HG03045 (cell line): ENCODE results near the gene RBFA.
A peak's percentile ranks its signal among the peaks of the same experiment; 100 is the strongest.
"Not testable (repeated sequence)": the region's sequence is repeated elsewhere in the genome, so short reads cannot be mapped to it uniquely, and the experiment has no call there.

ENCODE experiments used
- ATAC-seq: cut with Tn5 transposase; IDR thresholded peaks from one replicate; pipeline ENCODE4 v1.9.1; 2021; ENCODE audit warnings: mild to moderate bottlenecking, moderate library complexity; ENCODE audit not compliant: unreplicated experiment

The RBFA gene

DNA sequence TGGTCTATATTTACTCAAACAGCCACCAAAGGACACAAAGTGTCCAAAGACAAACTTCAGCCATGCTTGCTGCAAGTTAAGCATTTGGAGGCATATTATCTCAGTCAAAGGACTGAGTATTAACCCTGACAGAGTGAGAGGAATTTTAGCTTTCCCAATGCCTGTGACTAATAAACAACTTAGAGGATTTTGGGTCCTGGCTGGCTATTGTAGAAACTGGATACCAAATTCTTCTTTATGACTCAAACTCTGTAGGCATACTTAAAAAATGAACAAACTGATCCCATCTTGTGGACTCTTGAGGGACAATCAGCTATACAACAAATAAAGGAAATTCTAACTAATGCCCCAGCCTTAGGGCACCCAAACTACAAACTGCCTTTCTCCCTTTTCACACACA lies 6.5 kb upstream of the RBFA start:
- not testable (repeated sequence) for ATAC-seq

DNA sequence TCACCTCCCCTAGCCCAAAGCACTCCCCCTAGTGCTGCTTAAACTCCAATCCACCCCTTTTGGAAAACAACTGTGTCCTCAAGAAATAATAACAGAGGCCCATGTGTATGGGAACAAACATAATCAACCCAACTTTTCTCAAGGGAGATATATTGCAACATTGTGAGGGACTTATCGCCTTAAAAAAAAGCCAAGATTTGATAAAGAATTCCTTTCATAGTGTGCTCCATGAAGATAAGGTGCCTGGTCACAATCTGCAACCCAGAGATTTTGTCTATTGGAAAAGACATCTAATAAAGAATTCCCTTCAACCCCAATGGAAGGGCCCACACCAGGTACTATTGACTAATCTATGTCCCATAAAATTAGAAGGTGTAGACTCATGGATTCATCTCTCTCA lies 4.5 kb upstream of the RBFA start:
- no peak for ATAC-seq

- peak; percentile 48 for ATAC-seq
Observed at GRCh38 chr18:80033181-80034067, 810 bp upstream of the RBFA start.

DNA sequence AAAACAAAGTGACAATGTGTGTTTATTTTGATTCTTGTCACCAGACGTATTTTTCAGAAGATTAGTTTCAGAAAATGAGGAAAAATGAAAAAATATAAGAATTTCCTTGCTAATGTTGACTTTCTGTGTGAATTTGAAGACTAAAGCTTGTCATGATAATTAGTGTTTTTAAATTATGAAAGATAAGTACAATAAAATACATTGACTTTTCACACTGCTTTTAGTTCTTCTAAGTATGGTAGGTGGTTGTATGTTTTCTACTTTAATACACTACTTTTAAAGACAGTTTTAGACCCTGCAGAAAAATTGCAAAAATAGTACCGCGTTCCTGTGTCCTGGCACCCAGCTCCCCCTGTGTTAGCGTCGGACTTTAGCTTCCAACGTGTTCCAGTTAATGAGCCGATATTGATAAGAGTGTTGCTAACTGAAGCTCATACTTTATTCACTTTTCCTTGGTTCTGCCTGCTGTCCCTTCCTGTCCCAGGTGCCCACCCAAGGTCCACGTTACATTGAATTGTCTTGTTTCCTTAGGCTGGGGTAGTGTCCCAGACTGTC lies 695 bp downstream of the RBFA start:
- no peak for ATAC-seq

DNA sequence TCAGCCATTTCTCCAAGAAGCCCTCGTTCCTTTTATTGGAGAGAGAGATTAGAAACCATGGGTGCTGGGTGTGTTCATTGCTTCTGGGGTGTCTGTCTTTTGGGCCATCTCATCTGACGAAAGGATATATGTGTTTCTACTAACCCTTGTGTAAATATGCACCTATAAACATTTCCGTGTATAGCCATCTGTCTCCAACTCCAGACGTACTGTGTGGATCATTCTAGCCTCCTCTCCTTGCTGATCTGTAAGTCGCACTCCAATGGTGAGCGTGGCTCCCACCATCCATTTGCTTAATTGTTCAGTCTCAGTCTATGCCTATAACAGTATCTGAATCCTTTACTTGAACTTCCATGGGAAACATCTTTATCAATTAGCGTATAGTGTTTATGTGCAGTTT lies 1.8 kb downstream of the RBFA start:
- ATAC-seq = no peak

- ATAC-seq = no peak
Observed at GRCh38 chr18:80037300-80037699, 3.1 kb downstream of the RBFA start.

DNA sequence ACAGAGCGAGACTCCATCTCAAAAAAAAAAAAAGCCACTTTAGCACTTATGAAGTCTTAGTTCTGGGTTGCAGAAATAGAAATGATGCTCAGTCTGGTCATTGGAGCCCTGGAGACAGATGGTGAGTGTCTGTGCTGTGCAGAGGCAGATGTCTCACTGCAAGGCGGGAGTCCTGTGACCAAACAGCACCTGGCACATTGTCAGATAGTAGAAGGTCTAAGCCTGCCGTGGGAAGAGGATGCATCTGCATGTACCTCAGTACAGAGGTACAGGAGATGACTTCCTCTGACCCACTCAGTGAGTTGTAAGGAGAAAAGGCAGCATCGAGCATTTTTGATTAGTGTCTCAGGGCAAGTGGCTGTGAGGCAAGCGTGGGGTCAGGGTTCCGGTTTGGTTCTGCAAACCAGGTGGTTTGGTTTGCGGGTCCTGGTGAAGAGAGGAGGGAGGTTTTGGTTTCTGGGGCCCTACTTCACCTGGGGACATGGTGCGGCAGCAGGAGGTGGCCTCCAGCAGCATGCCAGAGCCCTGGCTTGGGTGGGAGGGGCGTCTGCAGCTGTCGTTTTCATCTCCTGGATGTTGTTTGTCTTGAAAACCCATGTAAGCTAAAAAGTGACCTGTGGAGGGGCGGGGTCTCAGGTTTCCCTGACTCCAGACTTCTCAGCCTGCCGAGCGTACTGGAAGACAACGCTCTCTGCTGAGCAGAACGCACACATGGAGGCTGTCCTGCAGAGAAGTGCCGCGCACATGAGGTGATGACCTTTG lies 3.8 kb downstream of the RBFA start:
- no peak for ATAC-seq

DNA sequence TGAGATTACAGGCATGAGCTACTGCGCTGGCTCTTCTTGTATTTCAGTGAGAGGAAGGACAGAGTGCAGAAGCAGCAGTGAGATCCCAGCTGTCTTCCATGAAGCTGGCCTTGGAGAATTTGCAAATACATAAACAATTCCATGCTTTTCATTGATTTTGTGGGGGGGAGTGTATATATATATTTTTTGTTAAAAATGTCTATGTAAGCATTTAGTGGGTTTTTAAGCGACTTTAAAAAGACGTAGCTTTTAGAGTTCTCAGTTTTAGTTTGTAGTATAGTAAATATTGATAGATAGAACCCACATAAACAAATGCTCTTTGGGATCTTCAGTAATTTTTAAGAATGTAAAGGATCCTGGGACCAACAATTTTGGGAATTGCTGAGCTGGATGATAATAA lies 6.3 kb downstream of the RBFA start:
- ATAC-seq = no peak

GRCh38 chr18:80041424-80041823 lies 7.2 kb downstream of the RBFA start:
- no peak for ATAC-seq

DNA sequence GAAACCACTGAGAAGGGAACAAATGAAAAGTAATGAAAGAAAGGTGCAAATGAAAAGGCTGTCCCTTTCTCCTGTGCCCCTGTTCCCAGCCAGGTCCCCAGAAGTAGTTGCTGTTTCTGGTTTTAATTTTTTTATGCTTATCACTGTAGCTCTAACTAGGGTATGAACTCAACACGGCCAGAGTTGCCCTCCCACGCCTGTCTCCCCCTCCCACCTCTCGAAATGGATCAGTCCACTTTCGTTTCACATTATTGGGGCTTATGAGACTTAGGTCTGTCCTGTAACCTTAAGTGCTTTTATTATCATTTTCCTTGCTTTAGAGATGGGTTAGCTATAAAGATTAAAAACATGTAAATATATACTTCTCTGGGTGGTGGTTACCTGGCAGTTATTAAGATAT lies 8.6 kb downstream of the RBFA start:
- no peak for ATAC-seq

DNA sequence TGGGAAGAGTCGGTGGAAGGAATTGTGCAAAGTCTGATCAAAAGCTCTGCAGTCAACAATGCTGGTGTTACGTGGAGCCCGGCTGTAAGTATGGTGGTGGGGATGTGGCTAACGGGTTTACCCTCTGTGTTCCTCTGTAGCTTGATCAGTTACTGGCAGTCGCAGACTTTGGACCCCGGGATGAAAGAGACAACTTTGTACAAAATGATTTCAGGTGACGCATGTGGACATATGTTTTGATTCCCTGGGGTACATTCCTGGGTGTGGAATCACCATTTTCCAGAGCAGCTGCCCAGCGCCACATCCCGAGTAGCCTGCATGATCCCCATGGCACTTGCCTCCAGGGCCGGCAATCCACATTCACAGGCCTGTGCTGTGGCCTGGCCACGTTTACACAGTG lies 9.8 kb downstream of the RBFA start:
- no peak for ATAC-seq

DNA sequence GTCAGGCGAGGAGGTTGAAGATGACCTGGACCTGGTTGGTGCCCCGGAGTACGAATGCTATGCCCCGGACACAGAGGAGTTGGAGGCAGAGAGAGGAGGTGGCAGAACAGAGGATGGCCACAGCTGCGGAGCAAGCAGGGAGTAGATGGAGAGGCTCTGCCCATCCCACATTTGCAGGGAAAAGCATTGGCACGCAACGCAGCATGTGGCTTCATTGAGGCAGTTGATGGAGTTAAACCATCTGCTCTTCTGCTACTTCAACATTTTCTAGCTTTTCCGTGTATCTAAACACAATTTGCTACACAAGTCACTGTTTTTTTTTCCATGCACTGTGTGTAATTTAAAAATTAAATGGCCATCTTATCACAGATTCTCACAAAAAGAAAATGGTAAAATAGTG lies 11.8 kb downstream of the RBFA start:
- no peak for ATAC-seq

- ATAC-seq = no peak
Observed at GRCh38 chr18:80046431-80046830, 12.2 kb downstream of the RBFA start.

DNA sequence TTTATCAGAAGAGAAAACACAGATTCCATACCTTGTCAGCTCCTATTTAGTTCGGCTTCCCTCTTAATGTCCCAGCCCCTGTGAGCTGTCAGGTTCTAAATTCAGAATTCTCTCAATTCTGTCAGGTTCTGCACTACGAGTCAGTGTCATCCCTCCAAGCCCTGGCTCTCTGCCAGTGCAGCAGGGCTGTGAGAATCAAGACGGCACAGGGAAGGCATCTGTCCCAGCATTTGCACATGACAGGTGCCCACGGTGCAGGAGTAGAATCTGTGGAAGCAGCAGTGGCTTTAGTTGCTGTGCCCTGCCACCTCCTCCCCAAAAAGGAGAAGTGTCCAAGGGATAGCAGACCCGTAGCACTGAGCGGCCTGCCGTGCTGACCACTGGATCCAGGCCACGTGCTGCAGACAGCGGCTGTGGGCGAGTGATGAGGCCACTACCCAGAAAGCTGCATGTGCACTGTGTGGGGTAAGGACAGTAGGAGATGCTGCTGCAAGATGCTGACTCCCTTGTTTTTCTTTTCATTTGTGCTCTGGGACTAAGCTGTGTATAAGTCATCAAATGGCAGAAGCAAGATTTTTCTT lies 12.8 kb downstream of the RBFA start:
- ATAC-seq = no peak

DNA sequence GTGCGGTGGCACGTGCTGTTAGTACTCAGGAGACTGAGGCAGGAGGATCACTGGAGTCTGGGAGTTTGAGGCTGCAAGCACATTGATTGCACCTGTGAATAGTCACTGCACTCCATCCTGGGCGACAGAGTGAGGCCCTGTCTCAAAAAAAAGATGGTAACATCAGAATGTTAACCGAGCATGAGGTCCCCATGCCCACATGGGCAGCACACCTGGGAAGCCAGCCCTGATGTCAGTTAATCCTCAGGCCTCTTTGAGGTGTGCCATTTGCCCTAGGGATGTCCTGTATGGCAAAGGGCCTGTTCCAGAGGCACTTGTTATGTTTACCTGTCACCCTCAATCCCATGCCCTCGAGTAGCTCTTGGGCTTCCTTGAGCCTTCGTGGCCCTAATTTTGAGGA lies 16.6 kb downstream of the RBFA start:
- ATAC-seq = no peak

GRCh38 chr18:80056095-80056494 lies 21.9 kb downstream of the RBFA start:
- ATAC-seq = no peak

- ATAC-seq = no peak
Observed at GRCh38 chr18:80059945-80060344, 25.7 kb downstream of the RBFA start.

- no peak for ATAC-seq
Observed at GRCh38 chr18:80065705-80066104, 31.5 kb downstream of the RBFA start.

GRCh38 chr18:80067321-80067720 lies 33.1 kb downstream of the RBFA start:
- ATAC-seq = no peak

DNA sequence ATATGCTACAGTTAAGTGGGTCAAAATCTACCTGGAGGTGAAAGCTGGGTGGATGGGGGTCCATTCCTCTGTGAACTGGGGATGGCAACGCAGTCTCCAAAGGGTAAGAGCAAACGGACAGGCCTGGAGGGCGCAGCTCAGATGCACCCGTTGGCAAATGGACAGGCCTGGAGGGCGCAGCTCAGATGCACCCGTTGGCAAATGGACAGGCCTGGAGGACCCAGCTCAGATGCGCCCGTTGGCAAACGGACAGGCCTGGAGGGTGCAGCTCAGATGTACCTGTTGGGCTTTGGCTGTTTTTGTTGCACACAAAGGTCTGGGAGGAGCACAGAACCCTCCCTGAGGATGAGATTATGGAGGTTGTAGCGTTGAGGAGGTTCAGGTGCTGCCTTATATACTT lies 33.7 kb downstream of the RBFA start:
- no peak for ATAC-seq

DNA sequence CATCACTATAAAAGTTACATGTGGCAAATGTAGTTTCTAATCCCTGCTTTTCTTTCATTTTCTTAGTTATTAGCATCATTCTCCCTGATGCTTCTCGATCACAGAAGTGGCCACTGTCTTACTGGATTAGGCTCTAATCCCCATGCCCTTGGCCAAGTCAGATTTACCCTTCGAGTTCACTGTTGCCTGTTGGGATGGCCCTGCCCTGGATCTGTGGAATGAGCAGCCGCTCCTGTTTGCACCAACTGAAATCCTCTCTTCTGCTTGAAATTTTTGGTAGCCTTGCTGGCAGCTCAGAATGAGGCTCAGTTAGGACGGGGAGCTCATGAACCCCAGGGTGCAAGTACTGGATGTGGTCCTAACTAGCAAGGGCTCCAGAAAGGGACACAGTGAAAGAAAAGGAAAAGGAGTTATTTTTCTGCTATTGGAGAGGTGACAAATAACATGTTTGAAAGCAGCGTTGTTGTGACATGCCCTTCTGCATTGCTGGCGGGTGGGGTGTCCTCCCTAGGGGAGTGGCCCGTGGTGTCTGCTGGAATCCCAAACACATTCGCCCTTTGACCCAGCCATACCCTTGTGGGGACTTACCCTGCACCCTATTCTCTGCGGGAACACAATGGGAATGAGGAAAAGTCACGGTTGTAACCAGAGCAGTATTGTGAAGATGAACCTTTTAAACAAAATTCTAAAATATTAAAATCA lies 34.5 kb downstream of the RBFA start:
- ATAC-seq = no peak
